ENCODE data around the gene EDN3. TPM values are rescaled to one million over a fixed set of nuclear protein-coding genes. Genes with fewer than 3 reads are reported as not detected.

EDN3 gene
- total and polyA plus RNA-seq, 2 of the 8 experiments (the other 6 are each of a cell fraction or from before 2014, with no cell fraction given): 0.17 to 0.38 TPM

DNA sequence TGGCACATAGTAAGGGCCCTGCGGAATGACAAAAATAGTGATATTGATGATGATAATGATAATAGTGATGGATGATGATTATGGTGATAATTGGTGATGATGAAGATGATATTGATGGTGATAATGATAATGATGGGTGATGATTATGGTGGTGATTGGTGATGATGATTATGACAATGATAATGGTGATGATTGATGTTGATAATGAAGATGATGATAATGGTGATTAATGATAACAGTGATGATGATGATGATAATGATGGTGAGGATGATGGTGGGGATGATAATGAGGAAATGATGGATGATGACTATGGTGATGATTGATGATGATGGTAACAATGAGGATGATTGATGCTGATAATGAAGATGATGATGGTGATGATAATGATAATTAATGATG is 48.9 kb downstream of the EDN3 start (continued):
- no peak for TF ChIP-seq CHD2 (IDR thresholded peaks at IDR 0.05; ENCODE audit: low read length)
